Colonic mucosa (tissue), 4 donors: Measurements from ENCODE around the gene SLX4IP. TPM values are rescaled to one million over a fixed set of nuclear protein-coding genes. Genes with fewer than 3 reads are reported as not detected.

Source experiments
- DNase-seq: peaks from one replicate; pipeline ENCODE4 v3.0.0-alpha.2; 2020
- H3K27ac ChIP-seq: fragments of 200-600 bp; one replicate; pipeline ENCODE4 v1.8.0; 2021
- H3K27me3 ChIP-seq: fragments of 200-600 bp; one replicate; pipeline ENCODE4 v1.8.0; 2021
- H3K36me3 ChIP-seq: fragments of 200-600 bp; one replicate; pipeline ENCODE4 v1.8.0; 2021
- H3K4me1 ChIP-seq: fragments of 200-600 bp; one replicate; pipeline ENCODE4 v1.8.0; 2021; ENCODE audit warnings: mild to moderate bottlenecking
- H3K4me3 ChIP-seq: fragments of 200-600 bp; one replicate; pipeline ENCODE4 v1.8.0; 2021
- H3K9ac ChIP-seq, 2 donors: one replicate each; pipeline ENCODE4 v1.7.0; 2013; ENCODE audit warnings: control low read depth in 2 of 2, low read depth in 2 of 2, low read length in 2 of 2
- H3K9me3 ChIP-seq: fragments of 200-600 bp; one replicate; pipeline ENCODE4 v1.8.0; 2021
- intact Hi-C: fragments of 100-400 bp; cut with DNase I; formaldehyde crosslinking; loops from one replicate; pipeline ENCODE4 v1.14.1; 2022
- total RNA-seq, 2 donors: library from RNA; stranded (reverse); fragmentation: NEBNext Ultra II Directional in 1 of 2; extraction: Animal tissue kit (Norgen Biotek cat#: 25700) in 1 of 2; gene quantifications; one replicate each; pipeline ENCODE4 v1.2.1, GENCODE V29; 2021
- TF ChIP-seq, protein P1 (sequence below): fragments of 200-600 bp; IDR thresholded peaks from one replicate; pipeline ENCODE4 v1.8.0; 2022; ENCODE audit warnings: antibody characterized with exemption, mild to moderate bottlenecking
- donor health status: healthy.
- donor health status: DM: no; HTN: no; CAD: no.
- donor health status: DM: no; HTN: no; CAD: no.

Gene SLX4IP
- total RNA-seq, 2 donors from 2014 or later, result 5.0 to 8.8 TPM

GRCh38 chr20:10448270-10449156 is 13.4 kb downstream of the SLX4IP start:
- H3K4me1 ChIP-seq, result no peaks in the 10 kb centered on the region
- H3K27ac ChIP-seq, result no peak overlapping the region
- H3K36me3 ChIP-seq, result no peaks in the 10 kb centered on the region
- H3K4me3 ChIP-seq, result no peak overlapping the region
- intact Hi-C loops, result no loop called here
- TF ChIP-seq, protein P1, sequence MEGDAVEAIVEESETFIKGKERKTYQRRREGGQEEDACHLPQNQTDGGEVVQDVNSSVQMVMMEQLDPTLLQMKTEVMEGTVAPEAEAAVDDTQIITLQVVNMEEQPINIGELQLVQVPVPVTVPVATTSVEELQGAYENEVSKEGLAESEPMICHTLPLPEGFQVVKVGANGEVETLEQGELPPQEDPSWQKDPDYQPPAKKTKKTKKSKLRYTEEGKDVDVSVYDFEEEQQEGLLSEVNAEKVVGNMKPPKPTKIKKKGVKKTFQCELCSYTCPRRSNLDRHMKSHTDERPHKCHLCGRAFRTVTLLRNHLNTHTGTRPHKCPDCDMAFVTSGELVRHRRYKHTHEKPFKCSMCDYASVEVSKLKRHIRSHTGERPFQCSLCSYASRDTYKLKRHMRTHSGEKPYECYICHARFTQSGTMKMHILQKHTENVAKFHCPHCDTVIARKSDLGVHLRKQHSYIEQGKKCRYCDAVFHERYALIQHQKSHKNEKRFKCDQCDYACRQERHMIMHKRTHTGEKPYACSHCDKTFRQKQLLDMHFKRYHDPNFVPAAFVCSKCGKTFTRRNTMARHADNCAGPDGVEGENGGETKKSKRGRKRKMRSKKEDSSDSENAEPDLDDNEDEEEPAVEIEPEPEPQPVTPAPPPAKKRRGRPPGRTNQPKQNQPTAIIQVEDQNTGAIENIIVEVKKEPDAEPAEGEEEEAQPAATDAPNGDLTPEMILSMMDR, result no peak
- H3K9ac ChIP-seq, result no peak overlapping the region
- H3K27me3 ChIP-seq, result no peaks in the 10 kb centered on the region
- DNase-seq, result no peak
- no peaks in the 10 kb centered on the region for H3K9me3 ChIP-seq

GRCh38 chr20:10449270-10449669 is 14.2 kb downstream of the SLX4IP start:
- Histone ChIP-seq H3K4me3 (no peak overlapping the region), H3K9ac (no peak overlapping the region), H3K9me3 (no peaks in the 10 kb centered on the region), H3K27ac (no peak overlapping the region), H3K36me3 (no peaks in the 10 kb centered on the region), H3K4me1 (no peaks in the 10 kb centered on the region), H3K27me3 (no peaks in the 10 kb centered on the region)
- intact Hi-C loops, result no loop called here
- TF ChIP-seq, protein P1, result no peak
- DNase-seq, result no peak

DNA sequence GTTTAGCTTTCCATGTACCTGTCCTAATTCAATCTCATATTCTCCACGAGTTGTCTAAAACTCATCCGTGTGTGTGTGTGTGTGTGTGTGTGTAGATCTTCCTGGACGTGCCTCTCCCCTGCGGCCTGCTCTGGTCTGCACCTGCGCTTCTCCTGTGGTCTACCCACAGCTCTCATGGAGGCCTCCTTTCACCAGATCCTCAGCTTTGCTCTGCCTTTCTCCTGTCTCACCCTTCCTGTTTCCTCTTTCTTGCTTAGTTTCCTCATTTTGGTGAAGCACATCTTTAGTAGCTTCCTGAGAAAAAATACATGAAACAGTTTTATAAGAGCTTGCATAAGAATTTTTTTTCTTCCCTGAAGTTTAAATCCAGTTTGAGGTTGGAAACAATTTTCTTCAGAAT is 18.1 kb downstream of the SLX4IP start:
- Histone ChIP-seq H3K4me3 (no peak overlapping the region), H3K27ac (no peak overlapping the region), H3K9me3 (no peaks in the 10 kb centered on the region), H3K27me3 (no peaks in the 10 kb centered on the region), H3K36me3 (no peaks in the 10 kb centered on the region), H3K9ac (no peak overlapping the region), H3K4me1 (no peaks in the 10 kb centered on the region)
- DNase-seq, result no peak
- intact Hi-C loops, result no loop called here
- TF ChIP-seq, protein P1, result no peak

DNA sequence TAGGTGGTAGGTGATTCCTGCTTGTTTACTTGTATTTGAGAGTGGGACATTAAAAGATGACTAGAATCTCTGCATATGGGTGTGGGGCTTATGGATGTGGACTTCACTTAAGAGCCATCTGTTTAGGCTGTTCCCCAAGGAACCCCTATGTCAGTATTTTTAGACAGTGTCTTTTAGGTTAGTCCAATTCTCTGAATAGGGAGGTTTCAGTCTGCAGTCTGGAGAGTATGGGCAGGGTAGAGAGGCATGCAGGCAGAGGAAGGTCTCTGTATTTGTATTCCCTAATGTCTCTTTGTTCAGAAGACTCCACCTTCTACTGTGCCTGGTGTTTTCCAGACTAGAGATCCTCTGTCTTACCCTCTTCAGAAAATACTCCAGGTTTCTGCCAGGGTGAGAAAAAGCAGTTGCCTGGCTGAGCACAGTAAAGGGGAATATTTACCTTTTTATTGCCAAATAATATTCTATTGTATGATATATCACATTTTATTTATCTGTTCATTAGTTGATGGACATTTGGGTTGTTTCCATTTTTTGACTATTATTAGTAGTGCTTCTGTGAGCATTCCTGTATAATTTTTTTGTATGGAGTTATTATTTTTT is 19.1 kb downstream of the SLX4IP start:
- DNase-seq, result no peak
- Histone ChIP-seq H3K36me3 (no peaks in the 10 kb centered on the region), H3K27ac (no peak overlapping the region), H3K27me3 (no peaks in the 10 kb centered on the region), H3K9ac (no peak overlapping the region), H3K4me3 (no peak overlapping the region), H3K4me1 (no peaks in the 10 kb centered on the region), H3K9me3 (no peaks in the 10 kb centered on the region)
- intact Hi-C loops, result no loop called here
- TF ChIP-seq, protein P1, result no peak

GRCh38 chr20:10461495-10461894 is 26.4 kb downstream of the SLX4IP start:
- TF ChIP-seq, protein P1, result no peak
- no peaks in the 10 kb centered on the region for H3K27me3 ChIP-seq
- intact Hi-C loops, result loop anchor here (10.0 kb wide), 1 partner anchor 1083 kb away; no protein-coding TSS in a partner anchor
- H3K9ac ChIP-seq, result no peak overlapping the region
- no peak overlapping the region for H3K4me3 ChIP-seq
- no peak for DNase-seq
- H3K4me1 ChIP-seq, result no peaks in the 10 kb centered on the region
- no peaks in the 10 kb centered on the region for H3K9me3 ChIP-seq
- H3K27ac ChIP-seq, result no peak overlapping the region
- no peaks in the 10 kb centered on the region for H3K36me3 ChIP-seq
